Adrenal gland (tissue), 12 donors: ENCODE measurements around the gene PIGH. TPM values are rescaled to one million over a fixed set of nuclear protein-coding genes. Genes with fewer than 3 reads are reported as not detected.

Source experiments
- DNase-seq, 7 donors: peaks; one replicate each; pipeline ENCODE4 v3.0.0-alpha.2; 2019 to 2020
- H3K27ac ChIP-seq, 5 donors: fragments of 200-600 bp; sonication (generic) in 4 of 5; 1 replicate in 3 of 5; 2 replicates in 2 of 5; pipeline versions ENCODE4 v1.5.1 to v1.8.0; 2016 to 2020; ENCODE audit warnings: mild to moderate bottlenecking in 1 of 5
- H3K27me3 ChIP-seq: fragments of 200-600 bp; 2 replicates; pipeline ENCODE4 v1.8.0; 2021
- H3K36me3 ChIP-seq, 2 donors: fragments of 200-600 bp; replicated peaks in 1 of 2; 1 replicate in 1 of 2; 2 replicates in 1 of 2; pipeline versions ENCODE4 v1.5.1 to v1.8.0; 2018 to 2022
- H3K4me1 ChIP-seq, 2 donors: fragments of 200-600 bp; replicated peaks in 1 of 2; 1 replicate in 1 of 2; 2 replicates in 1 of 2; pipeline versions ENCODE4 v1.5.1 to v1.8.0; 2018 to 2021
- H3K4me3 ChIP-seq, 4 donors: fragments of 200-600 bp; sonication (generic) in 3 of 4; one replicate each; pipeline ENCODE4 v1.5.1; 2016 to 2018
- H3K9me3 ChIP-seq, 3 donors: fragments of 200-600 bp; sonication (generic) in 1 of 3; replicated peaks in 1 of 3; 1 replicate in 2 of 3; 2 replicates in 1 of 3; pipeline versions ENCODE4 v1.5.1 to v1.8.0; 2016 to 2021
- POLR2A ChIP-seq, 2 donors: fragments of 450-650 bp; IDR thresholded peaks; one replicate each; pipeline ENCODE4 v1.6.1; 2017; ENCODE audit warnings: antibody characterized with exemption in 2 of 2, mild to moderate bottlenecking in 2 of 2, moderate library complexity in 1 of 2
- WGBS, 4 donors: extraction: QIAGEN DNeasy Blood & Tissue Kit in 2 of 4; methylation state at CpG; one replicate each; pipeline versions ENCODE4 v1.1.5 to v1.1.7; 2013 to 2017; 5-methylcytosine and 5-hydroxymethylcytosine counted together
- intact Hi-C, 2 donors: fragments of 100-400 bp; cut with DNase I; formaldehyde crosslinking; loops; one replicate each; pipeline versions ENCODE4 v1.14.1 to v1.15.0; 2022 to 2023
- polyA plus RNA-seq, 3 donors: library from polyadenylated mRNA; stranded (reverse); fragments of 200-250 nt in 2 of 3; fragments of 350-450 nt in 1 of 3; fragmentation: Illumina TruSeq in 1 of 3; extraction: RNeasy Lipid Tissue Mini Kit (QIAGEN cat#74804) in 1 of 3; gene quantifications; one replicate each; pipeline ENCODE4 v1.2.3, GENCODE V29; 2013 to 2014
- total RNA-seq, 9 donors: library from RNA; depleted of rRNA in 4 of 9; stranded (reverse); fragments of >200 nt in 4 of 9; fragments of 120-200 nt in 1 of 9; fragmentation: NEBNext Ultra II Directional in 1 of 9; extraction: Animal tissue kit (Norgen Biotek cat#: 25700) in 1 of 9; gene quantifications; one replicate each; pipeline versions ENCODE4 v1.1.0 to v1.2.4, GENCODE V29; 2013 to 2023
- TF ChIP-seq, protein P1 (sequence below), 6 experiments: fragments of 450-650 bp in 4 of 6; fragments of 200-600 bp in 2 of 6; sonication (generic) in 1 of 6; IDR thresholded peaks; 1 replicate in 5 of 6; 2 replicates in 1 of 6; pipeline versions ENCODE4 v1.5.1 to v1.8.0; 2016 to 2021; ENCODE audit warnings: antibody characterized with exemption in 6 of 6, mild to moderate bottlenecking in 2 of 6, moderate library complexity in 1 of 6
- donor health status: healthy with polysubstance abuse.
- donor health status: Bipolar disorder and iron deficiency.
- donor health status: DM: yes; HTN: yes; CAD: no.
- donor health status: DM: no; HTN: no; CAD: no.
- donor health status: DM: no; HTN: no; CAD: no.
- donor health status: DM: yes; HTN: yes; CAD: no.

Gene PIGH
- total and polyA plus RNA-seq, 12 donors = 41.5 to 79.1 (median 50.7) TPM

DNA sequence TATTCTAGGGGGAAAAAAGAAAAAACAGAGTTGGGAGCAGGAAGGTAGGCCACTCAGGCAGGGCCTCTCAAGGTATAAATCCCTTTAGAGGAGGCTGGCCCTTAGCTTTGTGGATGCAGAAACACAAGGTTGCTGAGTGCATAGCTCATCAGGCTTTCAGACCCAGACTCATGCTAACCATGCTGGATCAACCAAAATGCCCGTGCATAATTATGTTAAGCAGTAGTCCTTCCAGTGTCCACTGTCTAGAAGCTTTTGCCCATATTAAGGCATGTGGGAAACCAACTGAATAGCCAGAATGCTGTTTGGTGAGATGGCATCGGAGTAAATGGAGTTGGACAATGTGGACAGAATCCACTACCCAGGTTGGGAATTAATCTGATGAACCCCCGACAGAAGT lies 38.6 kb upstream of the PIGH start:
- TF ChIP-seq POLR2A (IDR thresholded peaks at IDR 0.05) = no peak
- TF ChIP-seq, protein P1, sequence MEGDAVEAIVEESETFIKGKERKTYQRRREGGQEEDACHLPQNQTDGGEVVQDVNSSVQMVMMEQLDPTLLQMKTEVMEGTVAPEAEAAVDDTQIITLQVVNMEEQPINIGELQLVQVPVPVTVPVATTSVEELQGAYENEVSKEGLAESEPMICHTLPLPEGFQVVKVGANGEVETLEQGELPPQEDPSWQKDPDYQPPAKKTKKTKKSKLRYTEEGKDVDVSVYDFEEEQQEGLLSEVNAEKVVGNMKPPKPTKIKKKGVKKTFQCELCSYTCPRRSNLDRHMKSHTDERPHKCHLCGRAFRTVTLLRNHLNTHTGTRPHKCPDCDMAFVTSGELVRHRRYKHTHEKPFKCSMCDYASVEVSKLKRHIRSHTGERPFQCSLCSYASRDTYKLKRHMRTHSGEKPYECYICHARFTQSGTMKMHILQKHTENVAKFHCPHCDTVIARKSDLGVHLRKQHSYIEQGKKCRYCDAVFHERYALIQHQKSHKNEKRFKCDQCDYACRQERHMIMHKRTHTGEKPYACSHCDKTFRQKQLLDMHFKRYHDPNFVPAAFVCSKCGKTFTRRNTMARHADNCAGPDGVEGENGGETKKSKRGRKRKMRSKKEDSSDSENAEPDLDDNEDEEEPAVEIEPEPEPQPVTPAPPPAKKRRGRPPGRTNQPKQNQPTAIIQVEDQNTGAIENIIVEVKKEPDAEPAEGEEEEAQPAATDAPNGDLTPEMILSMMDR (IDR thresholded peaks at IDR 0.05) = no peak

DNA sequence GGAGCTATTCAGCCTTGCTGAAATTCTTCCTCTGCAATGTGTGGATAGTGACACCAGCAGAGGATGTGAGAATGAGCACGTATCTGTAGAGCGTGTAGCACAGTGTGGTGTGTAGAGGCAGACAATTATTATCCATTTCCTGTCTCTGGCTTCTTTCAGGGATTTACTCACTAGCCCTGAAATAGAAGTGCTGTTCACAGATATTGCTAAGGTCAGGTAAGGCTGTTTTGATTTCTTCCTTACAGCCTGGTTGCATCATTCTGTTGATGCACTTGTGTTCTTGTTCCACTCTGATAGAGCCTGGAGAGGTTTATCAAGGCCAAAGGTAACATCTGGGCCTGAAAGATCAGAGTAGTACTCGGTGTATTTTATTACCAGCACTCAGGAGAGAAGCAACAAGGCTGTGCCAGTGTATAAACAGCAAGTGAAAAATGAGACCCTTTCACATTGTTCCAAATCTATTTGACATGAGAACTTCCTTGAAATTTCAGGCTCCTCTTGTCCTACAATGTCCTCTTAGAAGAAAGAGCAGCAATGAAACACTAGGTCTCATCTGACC lies 36.4 kb upstream of the PIGH start:
- no peaks in the 10 kb centered on the region for H3K4me1 ChIP-seq
- H3K36me3 ChIP-seq = no peaks in the 10 kb centered on the region
- H3K9me3 ChIP-seq = no peaks in the 10 kb centered on the region
- H3K27me3 ChIP-seq = no peaks in the 10 kb centered on the region
- no peak for TF ChIP-seq POLR2A (IDR thresholded peaks at IDR 0.05)
- TF ChIP-seq, protein P1 (IDR thresholded peaks at IDR 0.05) = no peak
- intact Hi-C loops = no loop called here
- H3K27ac ChIP-seq = no peak overlapping the region
- WGBS, 4 donors = 76 to 83% (median 79%) methylated on average over 3 of the region's 3 CpGs
- no peak overlapping the region for H3K4me3 ChIP-seq
- no peak for DNase-seq

More for the DNA sequence above, 38.6 kb upstream of the PIGH start:
- Histone ChIP-seq H3K36me3 (no peaks in the 10 kb centered on the region), H3K27me3 (no peaks in the 10 kb centered on the region), H3K9me3 (no peaks in the 10 kb centered on the region), H3K4me3 (no peak overlapping the region), H3K27ac (no peak overlapping the region), H3K4me1 (no peaks in the 10 kb centered on the region)
- WGBS, 4 donors = 86 to 95% (median 93%) methylated on average over 3 of the region's 3 CpGs
- intact Hi-C loops = no loop called here
- no peak for DNase-seq

DNA sequence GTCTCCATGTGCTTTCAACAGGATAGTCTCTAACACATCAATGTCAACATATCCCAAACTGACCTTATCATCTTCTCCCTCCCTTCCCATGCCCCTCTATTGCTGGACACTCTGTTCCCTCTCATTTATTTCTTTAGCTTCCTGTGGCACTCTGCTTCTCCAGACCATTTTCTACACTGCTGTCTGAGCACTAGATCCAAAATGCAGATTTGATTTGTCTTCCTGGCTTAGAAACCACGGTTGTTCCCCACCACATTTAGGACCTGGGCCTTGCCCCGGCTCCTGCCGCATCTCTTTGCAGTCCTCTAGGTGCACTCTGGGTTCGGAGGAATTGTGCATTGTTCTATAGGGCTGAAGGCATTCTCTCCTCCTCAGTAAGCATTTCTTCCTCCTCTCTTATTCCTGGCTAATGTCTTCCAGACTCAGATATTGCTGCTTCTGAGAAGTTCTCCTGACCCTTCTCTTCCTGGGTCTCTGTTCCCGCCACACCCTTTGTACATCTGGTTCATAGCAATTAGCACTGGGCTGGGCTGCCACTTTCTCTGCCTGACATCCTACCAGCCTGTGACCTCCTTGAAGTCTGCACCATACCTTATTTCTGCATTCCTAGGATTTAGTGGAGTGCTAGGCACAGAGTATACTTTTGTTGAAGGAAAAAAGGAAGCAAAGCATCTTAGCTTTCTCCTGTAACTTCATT lies 33.5 kb upstream of the PIGH start:
- intact Hi-C loops = no loop called here
- H3K4me3 ChIP-seq = no peak overlapping the region
- no peak for DNase-seq
- WGBS, 4 donors = 90 to 94% (median 93%) methylated on average over 5 of the region's 5 CpGs
- H3K9me3 ChIP-seq = no peaks in the 10 kb centered on the region
- no peak overlapping the region for H3K27ac ChIP-seq
- no peaks in the 10 kb centered on the region for H3K27me3 ChIP-seq
- no peaks in the 10 kb centered on the region for H3K36me3 ChIP-seq
- TF ChIP-seq, protein P1 (IDR thresholded peaks at IDR 0.05) = no peak
- TF ChIP-seq POLR2A (IDR thresholded peaks at IDR 0.05) = no peak
- H3K4me1 ChIP-seq = no peaks in the 10 kb centered on the region

DNA sequence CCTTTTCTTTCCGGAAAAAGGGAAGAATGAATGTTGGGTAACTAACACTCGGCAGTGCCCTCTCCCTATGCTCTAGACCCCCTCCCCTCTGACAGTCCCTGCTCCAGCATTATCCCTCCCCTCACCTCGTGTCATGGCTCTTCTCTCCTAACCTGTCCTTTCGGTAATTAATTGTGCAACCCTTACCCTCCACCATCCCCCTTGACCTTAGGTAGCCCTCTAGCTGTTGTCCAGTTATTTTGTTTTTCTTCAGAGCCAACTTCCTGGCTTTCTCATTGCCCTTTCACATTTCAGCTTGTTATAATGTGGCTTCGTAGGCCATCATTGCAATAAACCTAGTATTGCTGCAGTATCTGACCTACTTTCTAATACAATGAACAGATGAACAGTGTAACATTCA lies 30.9 kb upstream of the PIGH start:
- DNase-seq = no peak
- TF ChIP-seq, protein P1 (IDR thresholded peaks at IDR 0.05) = no peak
- no peak for TF ChIP-seq POLR2A (IDR thresholded peaks at IDR 0.05)
- Histone ChIP-seq H3K27me3 (no peaks in the 10 kb centered on the region), H3K36me3 (no peaks in the 10 kb centered on the region), H3K27ac (no peak overlapping the region), H3K9me3 (no peaks in the 10 kb centered on the region), H3K4me3 (no peak overlapping the region), H3K4me1 (no peaks in the 10 kb centered on the region)
- 78 to 80% (median 79%) methylated on average over 5 of the region's 5 CpGs for WGBS, 4 donors
- intact Hi-C loops = no loop called here
